ENCODE results near the gene POU2F3. TPM values are rescaled to one million over a fixed set of nuclear protein-coding genes. Genes with fewer than 3 reads are reported as not detected.

Gene POU2F3
- total and polyA plus RNA-seq, 2 of the 8 experiments (the other 6 are each of a cell fraction or from before 2014, with no cell fraction given) = 1.0 to 2.1 TPM

GRCh38 chr11:120233207-120233803 is 6.6 kb upstream of the POU2F3 start:
- H3K9ac ChIP-seq (replicated peaks in 1 of 4; ENCODE audit: extremely low read depth in 1 of 4, low read depth in 3 of 4, low read length in 3 of 4) = no peak overlapping the region
- no peaks in the 10 kb centered on the region for H3K79me2 ChIP-seq (ENCODE audit: control insufficient read depth in 1 of 2, insufficient read depth in 2 of 2, low read length in 2 of 2)
- H2BK20ac ChIP-seq (ENCODE audit: low read length) = no peak overlapping the region
- no peak overlapping the region for H4K5ac ChIP-seq (ENCODE audit: insufficient read length, low read depth, low read length)
- ChIA-PET CTCF (ENCODE audit: partially characterized antibody) (interaction anchor here (1.0 to 41.2 kb wide), 15 partner anchors 9 to 124 kb away, joined by 3 to 1412 read pairs (median 22); partner anchors contain the start of gene OAF), POLR2A (ENCODE audit: partially characterized antibody) (interaction anchor here (1.2 kb wide), 1 partner anchor 58 kb away, joined by 4 read pairs; no protein-coding TSS in a partner anchor)
- H3K79me1 ChIP-seq (ENCODE audit: low read depth, low read length) = no peaks in the 10 kb centered on the region; the same call in 1 of the 2 replicates
- H2BK15ac ChIP-seq (ENCODE audit: low read length) = no peak overlapping the region
- no peaks in the 10 kb centered on the region for H3K27me3 ChIP-seq (replicated peaks in 1 of 4; ENCODE audit: control insufficient read depth in 3 of 4, extremely low read depth in 1 of 4, insufficient read depth in 3 of 4, low read length in 3 of 4)
- H3K14ac ChIP-seq (ENCODE audit: insufficient read length) = no peak overlapping the region
- H2BK12ac ChIP-seq (ENCODE audit: low read depth, low read length) = no peak overlapping the region
- H3K18ac ChIP-seq (ENCODE audit: extremely low read depth, low read length) = no peak overlapping the region
- H3K4me3 ChIP-seq (ENCODE audit: extremely low read depth in 1 of 4, insufficient read depth in 2 of 4, low read depth in 3 of 4, low read length in 4 of 4) = no peak overlapping the region
- no peak overlapping the region for H3K4me2 ChIP-seq (ENCODE audit: insufficient read depth in 1 of 2, low read depth in 2 of 2, low read length in 2 of 2)
- DNase-seq (ENCODE audit: low read depth in 1 of 2, low spot score in 2 of 2) (no peak), FAIRE-seq (no peak)
- no peaks in the 10 kb centered on the region for H4K20me1 ChIP-seq (replicated peaks in 1 of 2; ENCODE audit: control insufficient read depth in 1 of 2, insufficient read depth in 2 of 2, low read length in 2 of 2)
- no peak overlapping the region for H4K8ac ChIP-seq (ENCODE audit: extremely low read depth, insufficient read depth, low read length)
- H3K27ac ChIP-seq (ENCODE audit: low read depth, low read length) = no peak overlapping the region
- H3K9me3 ChIP-seq (ENCODE audit: insufficient read depth in 2 of 2, low read depth in 1 of 2, low read length in 1 of 2) = no peaks in the 10 kb centered on the region
- no peak overlapping the region for H3K4ac ChIP-seq (replicated peaks; ENCODE audit: insufficient read length, low read depth, low read length)
- no peaks in the 10 kb centered on the region for H3K23me2 ChIP-seq (ENCODE audit: low read depth, low read length)
- H3K23ac ChIP-seq (ENCODE audit: insufficient read length) = no peak overlapping the region
- no peak overlapping the region for H2AK5ac ChIP-seq (ENCODE audit: low read depth, low read length)
- no peak overlapping the region for H2BK5ac ChIP-seq (ENCODE audit: low read depth, low read length)
- 91% methylated on average over 9 of the region's 9 CpGs; no CpG with 5 or more reads in 1 of the 2 experiments for WGBS, 2 experiments (ENCODE audit: extremely low coverage in 1 of 2, insufficient coverage in 1 of 2, insufficient read length in 1 of 2, insufficient replicate concordance in 2 of 2, low coverage in 1 of 2, low lambda C conversion rate in 2 of 2, missing lambda C conversion rate in 1 of 2)
- H4K91ac ChIP-seq (replicated peaks; ENCODE audit: insufficient read length, low read length) = no peak overlapping the region
- peaks cover 0 to 2% (median 0%) of the 10 kb centered on the region in 4 experiments; a peak in 2 of 7 replicates for H3K4me1 ChIP-seq (replicated peaks in 1 of 4; ENCODE audit: control insufficient read depth in 3 of 4, insufficient read depth in 4 of 4, low read length in 3 of 4)
- no peak overlapping the region for H2AFZ ChIP-seq (ENCODE audit: low read length)
- H3K56ac ChIP-seq (replicated peaks; ENCODE audit: insufficient read length, low read depth, low read length) = no peak overlapping the region
- H3K36me3 ChIP-seq (ENCODE audit: control insufficient read depth in 2 of 4, insufficient read depth in 4 of 4, low read length in 3 of 4) = no peaks in the 10 kb centered on the region
- H2BK120ac ChIP-seq (replicated peaks; ENCODE audit: low read depth, low read length) = no peak overlapping the region
- TF ChIP-seq CTBP2 (IDR thresholded peaks at IDR 0.05; ENCODE audit: borderline replicate concordance, insufficient read depth, insufficient read length, low read length) (no peak), NANOG (IDR thresholded peaks at IDR 0.05; ENCODE audit: insufficient read depth, low read depth, low read length, poor library complexity, severe bottlenecking) (no peak), SIRT6 (IDR thresholded peaks at IDR 0.05; ENCODE audit: low read length) (no peak)
